HL-60/S4 treated with retinoic acid at 250 ng/mL for 4 days and 3 days (cell line): ENCODE data around the gene RUSF1.
"Not testable (repeated sequence)": the region's sequence is repeated elsewhere in the genome, so short reads cannot be mapped to it uniquely, and the experiment has no call there.

Experiments used
- in situ Hi-C: fragments of 300-500 bp; cut with MboI; formaldehyde crosslinking; loops from 2 replicates; pipeline ENCODE4 v1.7.0; 2022; ENCODE audit warnings: low sequenced_read_pairs

RUSF1 gene

DNA sequence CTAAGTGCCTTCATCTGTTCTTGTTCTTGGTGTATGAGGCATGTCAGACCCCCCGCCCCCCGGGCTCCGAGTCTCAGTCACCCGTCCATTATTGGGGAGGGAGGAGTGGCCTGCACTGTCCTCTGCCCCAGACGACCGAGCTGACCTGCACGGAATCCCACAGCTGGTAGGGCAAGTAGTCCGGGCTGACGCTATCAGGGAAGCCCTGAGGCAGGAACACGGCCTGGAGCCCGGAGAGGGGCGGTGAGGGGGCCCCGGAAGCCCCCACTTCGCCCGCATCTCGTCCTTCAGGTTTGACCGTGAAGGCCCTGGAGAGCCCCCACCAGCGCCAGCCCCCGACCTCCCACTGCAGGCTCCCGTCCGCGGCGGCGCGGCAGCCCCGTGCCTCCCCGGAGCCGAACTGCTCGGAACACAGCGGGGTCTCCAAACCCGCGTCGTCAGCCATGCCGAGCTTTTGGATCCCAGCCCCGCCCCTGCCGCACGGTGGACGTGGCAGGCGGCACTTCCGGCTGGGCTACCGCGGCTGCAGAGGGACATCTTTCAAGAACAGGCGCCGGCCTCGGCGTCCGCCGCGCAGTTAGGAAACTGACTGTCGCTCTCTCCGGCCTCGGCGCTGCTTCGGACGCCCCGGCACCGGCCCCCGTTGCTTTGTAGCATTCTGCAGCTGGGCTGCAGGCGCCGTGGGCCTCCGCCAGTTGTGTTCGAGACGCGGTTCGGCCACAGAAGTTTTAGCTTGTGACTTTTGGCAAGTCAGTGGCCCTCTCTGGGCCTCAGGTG, at the start of gene RUSF1:
TSS of gene RUSF1 (minus strand) at position 463 of the 777 bp plus-strand sequence. CDS start at position 445, 18 bp downstream.
- in situ Hi-C loops = no loop called here

DNA sequence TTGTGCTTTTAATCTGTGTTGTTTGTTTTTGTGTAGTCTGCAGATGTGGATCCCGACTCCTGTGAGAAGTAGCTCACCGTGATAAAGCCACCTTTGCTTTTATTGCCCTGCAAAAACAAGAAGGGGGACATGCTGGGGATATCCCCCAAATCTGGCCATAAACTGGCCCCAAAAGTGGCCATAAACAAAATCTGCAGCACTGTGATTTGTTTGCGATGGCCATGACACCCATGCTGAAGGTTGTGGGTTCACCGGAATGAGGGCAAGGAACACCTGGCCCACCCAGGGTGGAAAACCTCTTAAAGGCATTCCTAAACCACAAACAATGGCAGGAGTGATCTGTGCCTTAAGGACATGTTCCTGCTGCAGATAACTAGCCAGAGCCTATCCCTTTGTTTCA, 34.6 kb upstream of the RUSF1 start:
- in situ Hi-C loops = no loop called here

GRCh38 chr16:31539762-31540161, 31.6 kb upstream of the RUSF1 start:
- in situ Hi-C loops = not testable (repeated sequence)

DNA sequence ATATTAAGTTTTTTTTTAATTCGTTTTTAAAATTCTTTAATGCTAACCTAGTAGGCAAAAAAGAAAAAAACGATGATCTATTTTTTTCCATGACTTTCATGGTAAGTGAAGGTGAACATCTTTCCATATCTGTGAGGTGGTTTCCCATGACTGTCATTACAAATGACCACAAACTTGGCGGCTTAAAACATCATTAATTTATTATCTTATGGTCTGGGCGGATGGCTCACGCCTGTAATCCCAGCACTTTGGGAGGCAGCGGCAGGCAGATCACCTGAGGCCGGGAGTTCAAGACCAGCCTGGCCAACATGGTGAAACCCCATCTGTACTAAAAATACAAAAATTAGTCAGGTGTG, 30.0 kb upstream of the RUSF1 start:
- in situ Hi-C loops = not testable (repeated sequence)

DNA sequence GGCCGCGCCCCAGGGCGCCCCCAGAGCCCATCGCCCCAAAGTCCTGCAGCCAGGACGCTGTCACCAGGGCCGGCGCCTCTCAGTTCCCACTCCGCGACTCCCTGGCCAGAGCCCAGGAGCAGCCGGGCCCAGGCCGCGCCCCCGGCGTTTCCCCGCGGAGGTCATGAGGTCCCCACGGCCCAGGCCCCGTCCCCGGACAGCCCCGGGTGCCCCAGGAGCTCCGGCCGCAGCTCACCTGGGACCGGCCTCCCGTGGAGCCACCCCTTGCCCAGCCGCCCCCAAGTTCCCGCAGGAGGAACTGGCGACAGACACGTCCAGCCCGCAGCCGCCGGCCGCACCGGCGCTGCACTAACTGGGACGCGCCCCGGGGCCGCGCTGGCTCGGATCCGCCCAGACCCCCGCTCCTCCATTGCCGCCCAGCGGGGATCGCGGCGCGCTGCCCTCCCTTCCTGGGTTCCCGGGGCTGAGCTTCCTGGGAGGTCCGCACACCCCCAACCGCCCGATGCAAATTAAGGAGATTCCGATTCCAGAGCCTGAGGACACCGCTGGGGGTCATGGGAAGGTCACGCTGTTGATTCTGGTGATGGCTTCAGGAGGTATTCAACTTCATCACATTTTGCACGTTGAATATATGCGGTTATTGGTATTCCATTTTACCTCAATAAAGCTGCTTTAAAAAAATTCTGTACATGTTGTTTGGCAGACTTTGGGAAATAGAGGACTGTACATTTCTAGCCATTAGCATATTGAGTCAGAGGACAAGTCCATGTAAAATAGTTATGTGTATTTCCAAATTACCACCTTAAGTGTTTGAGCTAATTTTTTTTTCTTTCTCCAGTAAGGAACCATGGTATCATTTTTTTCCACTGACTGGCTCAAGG, 29.4 kb upstream of the RUSF1 start:
- in situ Hi-C loops = no loop called here

DNA sequence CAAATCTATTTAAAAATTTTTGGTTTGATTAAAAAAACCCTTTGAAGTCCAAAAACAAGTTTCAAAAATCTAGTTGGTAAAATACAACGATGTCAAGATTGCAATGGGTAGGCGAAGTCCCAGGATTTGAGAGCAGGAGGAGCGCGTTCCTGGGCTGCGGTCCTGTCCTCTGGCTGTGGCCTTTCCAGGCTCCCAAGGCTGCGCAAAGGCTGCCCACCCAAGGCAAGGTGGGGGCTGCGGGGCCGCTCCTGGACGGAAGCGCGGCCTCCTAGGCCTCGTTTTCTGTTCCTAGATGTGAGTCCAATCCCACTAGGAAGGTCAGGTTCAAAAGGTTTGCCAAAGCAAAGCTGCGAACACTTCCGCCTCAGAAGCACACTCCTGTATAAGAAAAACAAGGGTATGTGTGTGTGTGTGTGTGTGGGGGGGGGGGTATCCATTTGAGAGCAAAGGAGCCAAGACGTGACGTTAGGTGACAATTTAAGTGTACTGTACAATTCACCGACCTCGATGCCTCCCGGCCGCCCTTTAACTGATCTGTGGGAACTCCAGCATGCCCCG, 28.7 kb upstream of the RUSF1 start:
- in situ Hi-C loops = no loop called here

- in situ Hi-C loops = no loop called here
Observed at GRCh38 chr16:31535737-31536136, 27.5 kb upstream of the RUSF1 start.

GRCh38 chr16:31532896-31533295, 24.7 kb upstream of the RUSF1 start:
- in situ Hi-C loops = no loop called here

DNA sequence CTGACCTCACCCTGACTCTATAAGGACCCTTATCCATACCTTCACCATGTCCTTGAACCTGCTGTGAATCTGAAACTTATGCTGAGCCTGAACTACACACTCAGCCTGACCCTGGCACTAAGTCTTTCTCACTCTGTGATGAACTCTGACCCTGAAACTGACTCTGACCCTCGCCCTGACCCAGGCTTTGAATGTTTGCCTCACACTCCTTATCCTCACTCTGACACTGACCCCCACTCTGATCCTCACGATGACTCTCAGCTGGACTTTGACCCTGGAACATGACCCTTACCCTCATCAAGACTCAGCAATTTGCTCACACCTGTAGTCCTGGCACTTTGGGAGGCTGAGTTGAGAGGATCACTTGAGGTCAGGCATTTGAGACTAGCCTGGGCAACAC, 23.9 kb upstream of the RUSF1 start:
- in situ Hi-C loops = no loop called here

GRCh38 chr16:31531096-31531495, 22.9 kb upstream of the RUSF1 start:
- in situ Hi-C loops = no loop called here

DNA sequence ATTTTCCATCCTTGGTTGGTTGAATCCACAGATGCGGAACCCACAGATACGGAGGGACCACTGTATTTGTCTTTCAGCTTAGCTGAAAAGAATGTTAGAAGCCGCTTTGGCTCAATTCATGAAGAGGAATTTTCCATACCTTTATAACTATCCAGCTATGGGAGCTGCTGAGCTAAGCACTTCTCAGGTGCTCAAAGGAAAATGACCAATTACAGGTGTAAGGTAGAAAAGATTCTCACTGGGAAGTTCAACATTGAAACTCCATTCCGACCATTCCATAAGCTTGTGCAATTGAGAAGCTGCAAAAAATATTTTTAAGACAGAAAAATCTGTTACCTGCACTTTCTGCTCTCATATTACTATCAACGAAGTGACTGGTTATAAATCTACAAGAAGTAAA, 22.2 kb upstream of the RUSF1 start:
- in situ Hi-C loops = no loop called here

DNA sequence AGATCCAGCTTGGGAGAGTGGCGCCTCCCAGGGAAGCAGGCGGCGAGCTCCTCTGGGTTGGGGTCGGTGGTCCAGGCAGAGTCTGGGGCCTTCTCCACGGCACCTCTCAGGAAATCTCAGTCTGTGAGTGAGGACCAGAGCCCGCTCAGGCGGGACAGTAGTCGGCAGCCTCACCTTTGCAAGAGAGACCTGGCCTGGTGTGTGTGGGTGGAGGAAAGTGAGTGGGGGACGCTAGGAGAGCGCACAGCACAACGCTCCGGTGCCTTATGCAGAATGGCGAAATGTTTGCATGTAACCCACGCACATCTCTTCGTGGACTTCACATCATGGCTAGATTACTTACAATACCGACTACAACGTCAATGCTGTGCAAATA, 21.7 kb upstream of the RUSF1 start:
- in situ Hi-C loops = no loop called here

DNA sequence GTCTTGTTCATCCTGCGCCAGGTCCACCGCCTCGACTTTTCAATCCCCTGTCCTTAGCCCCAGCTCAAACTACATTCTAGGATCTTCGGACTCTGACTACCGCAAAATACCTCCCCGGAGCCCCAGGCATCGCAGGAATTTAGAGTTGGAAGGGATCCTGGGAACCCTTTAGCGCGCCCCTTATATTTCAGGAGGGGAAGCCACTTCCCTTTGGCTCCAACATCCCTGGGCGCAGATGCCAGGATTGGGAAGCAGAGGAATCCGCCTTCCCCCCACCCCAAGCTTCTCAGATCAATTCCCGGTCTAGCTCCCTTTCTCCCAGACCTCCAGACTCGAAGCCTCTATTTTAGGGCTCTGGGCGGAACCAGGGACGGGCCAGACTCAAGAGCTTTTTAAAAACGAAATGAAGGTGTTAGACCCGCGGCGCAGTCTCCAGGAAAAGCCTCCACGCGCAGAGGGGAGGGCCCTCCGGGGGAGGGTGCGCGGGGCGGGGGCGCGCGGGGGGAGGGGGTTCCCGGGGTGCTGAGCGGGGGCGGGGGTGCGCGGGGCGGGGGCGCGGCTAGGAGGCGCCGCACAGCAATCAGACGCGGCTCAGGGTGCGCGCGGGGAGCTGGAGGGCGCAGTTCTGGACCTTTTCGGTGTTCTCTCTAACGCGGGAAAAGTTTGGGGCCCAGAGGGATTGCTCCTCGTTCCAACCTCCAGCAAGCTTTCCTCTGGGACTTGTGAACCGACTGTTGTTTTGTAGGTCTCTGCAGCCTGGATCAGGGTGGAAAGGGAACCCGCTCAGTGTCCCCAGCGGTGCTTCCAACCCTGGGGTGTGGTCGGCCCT, 21.1 kb upstream of the RUSF1 start:
- in situ Hi-C loops = no loop called here

DNA sequence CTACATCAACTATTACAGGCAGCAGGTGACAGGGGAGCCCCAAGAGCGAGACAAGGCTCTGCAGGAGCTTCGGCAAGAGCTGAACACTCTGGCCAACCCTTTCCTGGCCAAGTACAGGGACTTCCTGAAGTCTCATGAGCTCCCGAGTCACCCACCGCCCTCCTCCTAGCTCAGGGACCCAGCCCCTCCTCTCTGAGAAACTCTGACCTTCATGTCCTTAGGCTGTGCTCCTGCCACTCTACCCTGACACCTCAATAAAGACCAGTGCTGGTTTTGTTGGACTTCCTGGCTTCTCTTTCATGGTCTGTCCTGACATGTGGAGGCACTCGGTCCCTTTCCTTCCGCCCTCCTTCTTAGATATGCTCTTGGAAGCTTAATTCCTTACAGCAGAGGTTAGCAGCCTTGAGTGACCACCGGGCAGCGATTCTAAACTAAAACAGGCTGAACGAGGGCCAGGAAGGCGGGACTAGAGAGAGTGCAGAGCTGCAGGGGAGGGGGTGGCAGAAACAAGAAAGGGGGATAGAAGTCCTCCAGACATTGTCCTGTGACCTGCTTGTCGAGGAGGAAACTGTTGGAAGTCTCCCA, 20.4 kb upstream of the RUSF1 start:
- in situ Hi-C loops = no loop called here

GRCh38 chr16:31527734-31528274, 19.6 kb upstream of the RUSF1 start, which contains the start of gene AHSP:
Gene AHSP (plus strand): TSS chr16:31527900. CDS start chr16:31528140, 240 bp downstream.
- in situ Hi-C loops = no loop called here

DNA sequence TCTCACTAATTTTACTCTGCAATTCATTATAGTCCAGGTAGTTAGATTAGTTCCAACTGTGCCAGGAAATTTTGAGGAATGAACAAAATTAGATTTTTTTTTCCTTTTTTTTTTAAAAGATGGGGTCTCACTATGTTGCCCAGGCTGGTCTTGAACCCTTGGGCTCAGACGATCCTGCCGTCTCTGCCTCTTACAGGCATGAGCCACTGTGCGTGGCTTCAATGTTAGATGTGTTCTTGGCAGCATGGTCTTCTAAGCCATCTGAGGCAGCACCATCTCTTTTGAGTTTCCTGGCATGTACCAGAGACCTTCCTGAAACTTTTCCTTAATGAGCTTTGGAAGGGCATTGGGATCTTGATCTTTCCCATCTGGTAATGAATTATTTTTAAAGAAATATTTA, 16.9 kb upstream of the RUSF1 start:
- in situ Hi-C loops = no loop called here

- in situ Hi-C loops = not testable (repeated sequence)
Observed at GRCh38 chr16:31523768-31524167, 15.6 kb upstream of the RUSF1 start.

DNA sequence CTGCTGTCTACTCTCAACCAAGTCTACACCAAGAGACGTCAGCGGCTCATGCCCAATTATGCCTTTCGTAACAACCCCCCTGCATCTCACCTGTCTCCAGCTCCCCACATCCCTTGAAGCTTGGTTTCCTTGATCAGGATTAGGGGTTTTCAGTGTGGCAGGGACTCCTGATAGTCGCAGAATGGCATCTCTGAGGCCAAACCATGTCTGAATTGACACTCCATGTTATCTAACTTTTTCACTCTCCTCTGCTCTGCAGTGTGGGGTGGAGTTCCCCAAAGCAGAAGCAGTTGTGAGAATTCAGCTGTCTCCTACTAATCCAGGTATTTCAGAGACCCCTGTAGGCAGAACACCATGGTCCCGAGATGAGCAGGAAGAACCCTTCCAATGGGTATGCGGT, 13.9 kb upstream of the RUSF1 start:
- in situ Hi-C loops = no loop called here

DNA sequence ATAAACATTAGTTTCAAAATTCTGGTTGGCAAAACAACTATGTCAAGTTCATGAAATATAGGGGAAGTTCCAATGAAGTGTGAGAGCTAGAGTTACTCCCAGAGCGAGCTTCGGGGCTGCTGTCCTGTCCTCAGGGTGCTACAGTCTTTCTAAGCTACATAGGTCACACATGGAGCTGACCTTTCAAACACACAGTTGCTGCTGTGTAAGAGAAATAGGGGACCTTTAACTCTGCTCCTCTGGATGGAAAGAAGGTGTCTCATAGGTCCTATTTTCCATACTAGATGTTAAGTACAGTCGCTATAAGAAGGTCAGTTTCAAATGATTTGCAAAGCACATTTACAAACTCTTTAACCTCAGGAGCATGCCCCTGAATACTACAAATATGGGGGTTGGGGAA, 13.2 kb upstream of the RUSF1 start:
- in situ Hi-C loops = no loop called here

DNA sequence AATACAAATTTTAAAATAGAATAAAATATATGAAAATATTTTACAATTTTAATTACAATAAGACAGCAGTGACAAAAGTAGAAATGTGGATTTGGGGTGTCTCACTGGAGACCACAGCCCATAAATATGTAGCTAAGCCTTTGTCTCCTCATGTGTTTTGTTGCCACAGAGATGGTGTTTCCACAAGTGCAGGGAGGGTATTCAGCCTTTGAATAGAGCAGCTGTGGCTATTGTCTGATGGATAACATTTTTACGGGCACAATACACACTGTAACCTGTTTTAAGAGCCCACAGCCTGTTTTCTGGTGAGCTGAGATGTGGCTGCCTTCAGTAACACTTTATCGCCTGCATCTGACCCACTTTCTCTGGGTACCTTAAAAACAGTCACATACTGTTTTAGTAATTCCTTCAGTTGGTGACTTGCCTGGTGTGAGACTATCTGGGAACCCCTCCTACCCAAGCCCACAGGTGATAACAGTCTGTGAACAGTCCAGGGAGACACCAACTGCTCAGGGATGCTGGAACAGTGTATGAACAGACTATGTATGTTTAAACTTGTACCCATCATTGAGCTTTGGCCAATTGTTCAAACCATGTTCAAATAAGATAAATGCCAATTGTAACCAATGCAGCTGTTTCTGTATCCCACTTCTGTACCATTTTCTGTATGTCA, 11.7 kb upstream of the RUSF1 start:
- in situ Hi-C loops = no loop called here
